Retinal pigment epithelial cell (primary cell): ENCODE data around the gene KCNQ5.
A peak's percentile ranks its signal among the peaks of the same experiment; 100 is the strongest.

Experiments used
- DNase-seq: peaks from one replicate; pipeline ENCODE4 v3.0.0-alpha.2; 2010; ENCODE audit warnings: low read depth
- H3K4me3 ChIP-seq: 2 replicates; pipeline ENCODE4 v1.5.1; 2011; ENCODE audit warnings: mild to moderate bottlenecking, low read length, control low read depth, moderate library complexity
- TF ChIP-seq, protein P1 (sequence below): conservative IDR thresholded peaks from 2 replicates; pipeline ENCODE4 v1.5.1; 2011; ENCODE audit warnings: low read depth, low read length, control low read depth, inconsistent platforms

KCNQ5 gene

DNA sequence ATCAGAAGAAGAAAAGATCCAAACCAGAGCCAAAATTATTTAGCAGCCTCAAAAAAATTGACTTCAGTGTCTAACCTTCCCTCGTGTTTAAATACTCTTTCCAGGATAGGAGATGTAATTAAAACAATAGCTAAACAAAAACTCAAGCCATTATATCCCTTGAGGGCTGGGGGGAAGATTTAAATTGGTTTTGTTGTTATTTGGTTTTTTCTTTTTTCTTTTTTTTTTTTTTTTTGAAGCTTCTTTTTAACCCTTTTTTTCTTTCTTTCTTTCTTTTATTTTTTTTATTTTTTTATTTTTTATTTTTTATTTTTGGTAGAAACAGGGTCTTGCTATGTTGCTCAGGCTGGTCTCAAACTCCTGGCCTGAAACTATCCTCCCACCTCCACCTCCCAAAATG is 334.4 kb downstream of the KCNQ5 start:
- no peak for DNase-seq
- TF ChIP-seq, protein P1, sequence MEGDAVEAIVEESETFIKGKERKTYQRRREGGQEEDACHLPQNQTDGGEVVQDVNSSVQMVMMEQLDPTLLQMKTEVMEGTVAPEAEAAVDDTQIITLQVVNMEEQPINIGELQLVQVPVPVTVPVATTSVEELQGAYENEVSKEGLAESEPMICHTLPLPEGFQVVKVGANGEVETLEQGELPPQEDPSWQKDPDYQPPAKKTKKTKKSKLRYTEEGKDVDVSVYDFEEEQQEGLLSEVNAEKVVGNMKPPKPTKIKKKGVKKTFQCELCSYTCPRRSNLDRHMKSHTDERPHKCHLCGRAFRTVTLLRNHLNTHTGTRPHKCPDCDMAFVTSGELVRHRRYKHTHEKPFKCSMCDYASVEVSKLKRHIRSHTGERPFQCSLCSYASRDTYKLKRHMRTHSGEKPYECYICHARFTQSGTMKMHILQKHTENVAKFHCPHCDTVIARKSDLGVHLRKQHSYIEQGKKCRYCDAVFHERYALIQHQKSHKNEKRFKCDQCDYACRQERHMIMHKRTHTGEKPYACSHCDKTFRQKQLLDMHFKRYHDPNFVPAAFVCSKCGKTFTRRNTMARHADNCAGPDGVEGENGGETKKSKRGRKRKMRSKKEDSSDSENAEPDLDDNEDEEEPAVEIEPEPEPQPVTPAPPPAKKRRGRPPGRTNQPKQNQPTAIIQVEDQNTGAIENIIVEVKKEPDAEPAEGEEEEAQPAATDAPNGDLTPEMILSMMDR = no peak
- H3K4me3 ChIP-seq = no peak overlapping the region

DNA sequence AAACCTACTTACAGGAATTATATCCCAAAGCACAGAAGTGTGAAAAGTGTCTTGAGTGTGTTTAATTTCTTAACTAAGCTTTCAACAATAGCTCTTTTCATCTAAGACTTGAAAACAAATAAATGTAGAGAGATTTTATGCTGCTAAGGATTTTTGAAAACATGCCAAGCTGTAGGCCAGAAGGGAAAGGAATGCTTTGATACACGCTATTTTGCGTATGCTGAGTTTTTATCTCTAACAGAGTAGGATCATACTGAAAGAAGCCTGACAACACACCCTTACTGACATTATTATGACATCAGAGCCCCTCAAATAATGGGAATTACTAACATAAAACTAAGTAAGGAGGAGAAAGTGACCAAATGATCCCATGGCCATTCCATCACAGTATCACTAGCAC is 338.0 kb downstream of the KCNQ5 start:
- DNase-seq = peak; percentile 64
- H3K4me3 ChIP-seq = no peak overlapping the region
- TF ChIP-seq, protein P1 = no peak

DNA sequence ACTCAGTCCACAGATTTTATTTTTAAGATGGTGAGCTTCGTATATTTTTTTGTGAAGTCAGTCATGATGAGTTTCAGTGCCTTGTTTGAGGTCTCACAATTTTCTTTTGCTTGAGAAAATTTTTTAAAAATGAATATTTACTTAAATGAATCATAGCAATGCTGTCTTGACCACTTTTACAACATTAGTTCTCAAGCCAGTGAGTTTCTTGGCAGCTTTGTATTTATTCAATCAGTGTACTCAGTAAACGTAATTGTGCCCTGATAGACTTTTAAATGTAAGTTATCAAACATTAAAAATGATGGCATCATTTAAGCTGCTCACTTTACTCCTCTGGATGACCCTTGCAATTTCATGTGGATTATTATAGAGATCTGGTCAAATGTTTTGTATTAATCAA is 342.1 kb downstream of the KCNQ5 start:
- DNase-seq = no peak
- TF ChIP-seq, protein P1 = no peak

DNA sequence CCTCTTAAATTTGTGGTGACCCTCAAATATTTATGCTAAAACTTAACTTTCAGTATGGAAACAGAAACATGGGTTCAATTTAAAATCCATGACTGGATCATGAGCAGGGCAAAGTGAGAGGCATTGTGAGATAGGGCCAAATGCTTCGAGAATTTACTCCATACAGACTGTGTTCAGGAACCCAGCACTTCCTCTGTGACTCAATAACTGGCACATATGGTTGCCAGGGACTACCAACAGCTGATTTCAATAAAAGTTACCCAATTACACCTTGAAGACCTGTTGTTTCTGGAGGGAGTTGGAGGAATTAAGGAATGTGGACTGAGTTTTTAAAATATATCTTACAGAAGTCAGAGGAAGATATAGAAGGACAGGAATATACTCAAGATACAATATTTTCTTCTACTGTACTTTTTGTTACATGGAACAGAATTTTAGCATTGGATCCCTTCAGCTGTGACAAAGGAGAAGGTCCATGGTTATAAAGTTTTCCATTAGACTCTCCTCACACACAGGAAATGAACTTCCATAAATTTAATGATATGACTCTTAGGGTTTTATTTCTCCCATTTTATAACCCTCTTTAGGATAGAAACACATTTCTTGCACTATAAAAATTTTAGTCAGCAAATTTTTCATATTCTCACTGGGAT is 344.9 kb downstream of the KCNQ5 start:
- TF ChIP-seq, protein P1 = no peak
- no peak for DNase-seq
- no peak overlapping the region for H3K4me3 ChIP-seq

More for the DNA sequence above, 342.1 kb downstream of the KCNQ5 start:
- H3K4me3 ChIP-seq = no peak overlapping the region

DNA sequence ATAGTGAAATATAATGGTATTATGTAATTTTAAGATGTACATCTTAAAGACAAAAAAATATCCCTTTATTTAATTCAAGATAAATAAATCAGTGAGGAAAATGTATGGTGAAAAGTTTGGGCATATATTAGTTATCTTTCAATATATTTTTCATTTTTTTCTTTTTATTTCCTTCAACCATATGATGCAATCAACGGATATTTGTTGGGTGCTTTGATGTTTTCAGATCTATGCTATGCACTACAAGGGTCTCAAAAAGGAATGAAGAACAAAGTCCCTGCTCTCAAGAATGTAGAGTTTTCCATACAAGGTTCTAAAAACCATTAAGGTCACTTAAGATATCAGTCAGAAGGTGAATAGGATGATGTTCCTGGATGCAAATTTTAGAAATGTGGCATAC is 345.5 kb downstream of the KCNQ5 start:
- H3K4me3 ChIP-seq = no peak overlapping the region
- no peak for DNase-seq
- TF ChIP-seq, protein P1 = no peak

DNA sequence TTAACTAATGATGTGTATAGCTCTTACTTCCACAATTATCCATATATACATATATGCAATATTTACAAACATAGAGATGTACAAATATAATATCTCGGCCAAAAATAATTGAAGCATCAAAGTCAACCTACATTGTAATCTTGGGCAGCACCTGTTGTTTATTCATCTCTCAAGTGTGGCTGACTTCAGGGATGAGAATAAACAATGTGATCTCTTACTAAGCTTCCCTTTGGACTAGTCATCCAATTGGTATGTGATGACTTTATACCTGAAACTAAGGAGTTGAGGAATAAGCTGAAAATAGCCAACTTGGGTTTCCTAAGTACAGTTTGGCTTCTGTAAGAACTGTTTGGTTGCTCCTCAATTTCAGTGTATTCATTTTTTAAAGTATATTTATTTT is 346.8 kb downstream of the KCNQ5 start:
- TF ChIP-seq, protein P1 = no peak
- H3K4me3 ChIP-seq = no peak overlapping the region
- DNase-seq = no peak

DNA sequence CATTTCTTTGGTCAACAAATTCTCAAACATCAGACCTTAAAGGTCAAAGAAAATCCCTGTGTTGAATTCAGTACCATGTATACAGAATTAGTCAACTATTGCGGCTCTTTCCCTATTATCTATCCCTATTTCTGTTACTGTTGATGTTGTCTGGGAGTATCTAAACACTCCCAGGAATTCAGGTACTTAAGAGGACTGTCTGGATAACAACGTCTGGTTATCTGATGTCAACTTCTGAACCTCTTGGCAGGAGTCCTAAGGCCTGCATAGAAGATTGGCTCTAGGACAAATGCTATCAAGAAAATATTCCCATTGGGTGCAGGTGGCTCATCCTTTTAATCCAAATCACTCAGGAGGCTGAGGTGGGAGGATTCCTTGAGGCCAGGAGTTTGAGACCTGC is 347.8 kb downstream of the KCNQ5 start:
- TF ChIP-seq, protein P1 = no peak
- no peak overlapping the region for H3K4me3 ChIP-seq
- DNase-seq = no peak
